Superior temporal gyrus (tissue), 1 donor: Measurements from ENCODE around the gene LRRC28.

Experiments
- DNase-seq: peaks from one replicate; pipeline ENCODE4 v3.0.0-alpha.2; 2016; ENCODE audit errors: extremely low spot score

The LRRC28 gene

DNA sequence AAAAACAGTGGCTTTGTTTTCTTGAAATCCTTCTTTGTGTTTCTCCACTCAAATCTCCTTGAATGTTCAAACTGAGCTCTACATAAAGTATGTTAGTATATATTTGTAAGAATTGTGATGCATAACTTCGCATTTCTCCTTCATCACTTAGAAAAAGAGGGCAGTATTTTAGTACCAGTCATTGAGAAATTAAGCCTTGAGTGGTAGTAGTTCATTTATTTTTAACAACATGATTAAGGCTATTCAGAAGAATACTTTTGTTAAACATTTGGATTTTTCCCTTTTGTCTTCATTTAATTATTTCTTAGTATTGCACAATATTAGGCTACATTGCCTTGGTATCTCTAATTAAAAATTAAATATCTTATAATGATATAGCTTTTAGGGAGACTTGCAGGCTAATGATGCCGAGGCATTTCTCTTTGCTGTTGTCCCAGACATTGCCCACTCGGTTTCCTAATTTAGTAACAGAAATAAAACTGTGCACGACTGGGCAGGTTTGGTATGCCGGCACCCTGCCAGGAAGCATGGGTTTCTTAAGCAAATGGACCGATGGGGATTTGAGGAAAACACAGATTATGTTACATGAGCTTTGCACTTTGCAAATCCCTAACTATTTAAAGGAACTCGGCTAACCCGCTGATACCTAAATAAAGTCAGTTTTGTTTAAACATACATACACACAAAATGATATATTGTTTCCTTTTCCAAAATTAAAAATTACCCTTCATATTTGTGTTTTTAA, 54.7 kb downstream of the LRRC28 start:
- no peak for DNase-seq

DNA sequence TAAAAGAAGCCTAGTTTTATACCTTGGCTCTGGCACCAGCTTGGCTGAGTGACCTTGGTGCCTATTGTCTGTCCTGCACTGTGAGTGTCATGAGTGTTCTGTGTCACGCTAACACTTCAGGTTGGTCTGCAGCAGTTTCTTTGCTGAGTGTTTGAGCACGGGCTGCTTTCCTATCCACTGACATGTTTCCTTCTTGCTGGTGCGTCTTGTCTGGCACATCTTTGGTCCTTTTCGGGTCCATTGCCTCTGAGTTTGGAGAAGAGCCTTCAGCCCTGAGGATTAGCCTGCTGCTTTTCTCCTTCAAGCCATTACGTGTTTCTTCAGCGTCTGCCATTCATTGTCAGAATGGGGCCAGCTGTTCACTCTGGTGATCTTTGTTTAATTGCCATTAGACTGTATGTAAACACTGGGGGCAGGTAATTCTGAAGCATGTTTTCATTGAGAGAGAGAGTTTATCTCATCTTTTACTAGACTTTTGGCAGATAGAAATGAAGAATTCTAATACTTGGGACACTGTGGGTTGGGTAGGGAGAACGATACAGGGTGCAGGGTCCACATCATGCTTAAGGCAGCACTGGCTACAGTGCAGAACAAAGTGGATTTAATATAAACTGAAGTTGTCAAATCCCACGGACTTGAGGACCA, 55.5 kb downstream of the LRRC28 start:
- DNase-seq: no peak

DNA sequence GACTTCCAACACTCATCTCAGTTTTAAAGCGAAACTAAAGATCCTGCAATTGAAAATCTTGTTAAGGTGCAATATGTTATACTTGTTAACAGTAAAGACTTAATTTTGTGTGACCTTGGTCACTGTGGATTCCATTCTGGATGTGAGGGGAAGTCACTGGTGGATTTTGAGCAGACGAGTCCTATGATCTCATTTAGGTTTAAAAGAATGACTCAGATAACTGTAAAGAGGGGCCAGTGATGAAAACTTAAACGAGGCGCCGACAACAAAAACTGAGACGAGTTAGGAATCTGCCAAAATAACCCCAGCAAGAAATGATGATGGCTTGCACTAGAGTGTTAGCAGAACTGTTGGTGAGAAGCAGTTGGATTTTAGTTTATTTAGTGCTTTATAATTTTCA, 56.5 kb downstream of the LRRC28 start:
- DNase-seq: no peak

DNA sequence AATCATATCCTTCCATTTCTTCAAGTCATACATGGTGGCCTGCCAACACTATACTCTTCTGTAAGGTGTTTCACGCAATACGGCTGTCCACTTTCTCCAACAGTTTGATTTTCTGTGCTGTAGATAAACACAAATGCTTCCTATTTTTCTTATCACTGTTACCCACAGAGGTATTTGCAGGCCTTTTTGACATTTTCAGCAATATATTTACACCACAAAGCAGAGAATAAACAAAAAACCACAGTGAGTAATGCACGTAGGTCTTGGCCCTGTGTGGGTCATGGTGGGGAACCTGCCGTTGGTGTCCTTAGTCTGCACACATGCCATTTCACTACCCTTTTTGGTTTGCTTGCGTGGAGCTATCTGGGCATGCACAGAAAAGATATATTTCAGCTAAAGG, 59.5 kb downstream of the LRRC28 start:
- no peak for DNase-seq

DNA sequence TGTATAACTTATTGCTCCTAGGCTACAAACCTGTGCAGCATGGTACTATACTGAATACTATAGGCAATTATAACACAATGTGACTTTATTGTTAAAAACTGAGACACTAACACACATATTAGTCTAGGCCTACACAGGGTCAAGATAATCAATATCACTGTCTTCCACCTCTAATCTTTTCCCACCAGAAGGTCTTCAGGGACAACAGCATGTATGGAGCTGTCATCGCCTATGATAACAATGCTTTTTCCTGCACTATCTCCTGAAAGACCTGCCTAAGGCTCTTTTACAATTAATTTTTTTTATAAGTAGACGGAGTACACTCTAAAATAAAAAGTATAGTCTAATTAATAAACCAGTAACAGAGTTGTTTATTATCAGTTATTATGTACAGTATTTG, 60.9 kb downstream of the LRRC28 start:
- DNase-seq: no peak

DNA sequence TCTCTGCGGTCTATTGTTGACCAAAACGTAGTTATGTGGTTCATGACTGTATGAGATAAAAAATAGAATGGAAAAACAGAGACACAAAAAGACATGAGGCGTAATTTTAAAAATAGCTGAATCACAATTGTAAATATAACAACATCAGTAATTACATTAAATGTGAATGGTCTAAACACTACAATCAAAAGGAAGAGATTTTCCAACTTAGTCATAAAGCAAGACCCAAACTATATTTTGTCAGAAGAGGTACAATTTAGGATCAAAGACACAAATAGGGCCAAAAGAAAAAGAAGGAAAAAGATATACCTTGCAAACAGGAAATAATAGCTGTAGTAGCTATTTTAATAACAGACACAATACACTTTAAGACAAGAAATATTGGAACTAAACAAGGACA, 61.5 kb downstream of the LRRC28 start:
- DNase-seq: no peak

DNA sequence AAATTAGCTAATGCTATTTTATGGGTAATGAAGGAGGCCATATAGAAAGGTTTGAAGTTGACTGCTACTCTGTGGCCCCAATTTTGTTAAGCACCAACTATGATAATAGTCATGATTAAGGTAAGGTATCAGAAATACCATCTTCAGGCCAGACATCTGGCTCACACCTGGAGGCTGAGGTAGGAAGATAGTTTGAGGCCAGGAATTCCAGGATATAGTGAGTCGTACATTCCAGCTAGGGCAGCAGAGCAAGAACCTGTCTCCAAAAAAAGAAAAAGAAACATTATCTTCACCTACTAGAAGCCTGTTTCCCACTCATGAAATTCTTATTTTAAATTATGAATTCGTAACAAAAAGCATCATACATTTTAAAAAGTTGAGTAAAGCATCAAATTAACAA, 64.4 kb downstream of the LRRC28 start:
- no peak for DNase-seq

DNA sequence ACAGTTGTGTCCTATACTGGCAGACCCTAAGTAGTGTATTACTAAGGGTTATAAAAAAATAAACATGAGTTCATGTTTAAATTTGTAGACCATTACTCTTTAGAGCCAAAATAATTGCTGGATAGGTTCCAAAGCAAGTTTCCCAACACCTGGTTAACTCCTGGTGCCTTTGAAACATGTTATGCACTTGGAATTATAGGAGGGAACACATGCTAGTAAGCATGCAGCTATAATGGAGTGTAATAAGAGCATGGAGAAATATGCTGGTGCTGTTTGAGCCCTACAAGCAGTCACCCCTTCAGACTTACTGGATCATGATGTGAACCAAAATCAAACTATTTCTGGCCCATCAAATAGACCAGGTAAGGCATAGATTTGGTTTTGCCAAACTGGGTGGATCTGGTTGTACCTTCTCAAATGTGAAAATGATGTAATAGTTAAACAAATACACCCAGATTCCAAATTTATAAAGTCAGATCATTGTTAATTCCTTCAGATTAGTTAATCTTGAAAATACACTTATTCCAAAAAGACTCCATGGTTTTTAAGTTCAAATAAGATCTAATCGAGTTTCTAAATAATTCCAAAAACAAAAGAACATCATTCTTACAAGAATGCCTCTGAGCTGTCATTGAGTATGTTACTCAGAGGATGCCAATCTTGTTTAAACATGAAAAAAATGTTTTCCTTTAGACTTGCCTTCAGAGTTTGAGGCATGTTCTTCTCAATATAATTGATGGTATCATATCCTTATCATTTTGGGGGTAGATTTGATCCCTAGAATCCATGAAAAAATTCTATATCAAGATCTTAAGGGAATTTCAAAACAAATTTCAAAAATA, 69.3 kb downstream of the LRRC28 start:
- DNase-seq: no peak

DNA sequence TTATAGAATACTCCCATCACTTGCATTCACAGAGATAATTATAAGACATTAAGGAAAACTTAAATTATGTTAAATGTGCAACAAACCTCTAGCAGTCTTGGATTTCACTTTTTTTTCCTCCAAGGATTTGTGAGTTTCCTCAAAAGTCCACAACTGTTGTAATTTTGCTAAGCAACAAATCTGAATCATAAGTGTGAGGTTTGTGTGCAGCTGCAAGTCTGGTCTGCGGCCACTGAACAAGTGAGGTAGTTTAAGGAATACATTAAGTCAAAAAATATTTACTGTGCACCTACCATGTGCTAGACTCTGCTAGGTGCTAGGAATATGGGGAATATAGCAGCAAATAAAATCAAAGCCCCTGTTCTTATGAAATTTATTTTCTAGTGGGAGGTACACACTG, 70.2 kb downstream of the LRRC28 start:
- no peak for DNase-seq

DNA sequence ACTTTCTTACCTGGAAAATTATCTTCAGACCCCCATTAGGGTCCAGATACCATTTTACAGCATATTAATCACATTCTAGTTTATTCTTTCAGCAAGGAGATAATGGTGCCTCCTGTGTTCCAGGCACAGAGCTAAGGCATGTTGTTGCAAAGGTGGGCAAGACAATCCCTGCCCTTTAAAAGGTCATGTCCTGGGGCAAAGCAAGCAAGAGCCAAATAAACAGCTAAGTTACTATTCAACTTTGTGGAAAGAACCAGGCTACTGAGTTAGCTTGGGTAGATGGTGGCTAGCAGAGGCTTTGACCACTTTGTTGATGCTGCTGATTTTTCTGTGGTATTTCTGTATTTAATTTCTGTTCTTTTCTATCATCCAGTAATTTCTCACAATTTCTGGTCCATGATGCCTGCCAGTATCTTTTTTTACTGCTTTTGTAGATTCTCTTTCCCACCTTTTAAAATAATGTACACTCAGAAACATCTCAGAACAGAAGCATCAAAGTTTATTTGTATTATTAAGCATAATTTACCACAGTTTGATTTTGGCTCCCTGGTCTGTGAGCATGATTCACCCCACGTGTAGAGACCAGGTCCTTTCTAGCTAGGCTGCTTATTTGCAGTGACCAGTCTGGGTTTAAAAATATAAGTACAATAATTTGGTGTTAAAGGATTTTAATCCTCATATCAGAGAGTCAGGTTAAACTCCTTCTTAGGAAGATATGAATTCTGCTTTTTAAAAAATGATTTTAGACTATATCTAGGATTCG, 71.5 kb downstream of the LRRC28 start:
- no peak for DNase-seq

DNA sequence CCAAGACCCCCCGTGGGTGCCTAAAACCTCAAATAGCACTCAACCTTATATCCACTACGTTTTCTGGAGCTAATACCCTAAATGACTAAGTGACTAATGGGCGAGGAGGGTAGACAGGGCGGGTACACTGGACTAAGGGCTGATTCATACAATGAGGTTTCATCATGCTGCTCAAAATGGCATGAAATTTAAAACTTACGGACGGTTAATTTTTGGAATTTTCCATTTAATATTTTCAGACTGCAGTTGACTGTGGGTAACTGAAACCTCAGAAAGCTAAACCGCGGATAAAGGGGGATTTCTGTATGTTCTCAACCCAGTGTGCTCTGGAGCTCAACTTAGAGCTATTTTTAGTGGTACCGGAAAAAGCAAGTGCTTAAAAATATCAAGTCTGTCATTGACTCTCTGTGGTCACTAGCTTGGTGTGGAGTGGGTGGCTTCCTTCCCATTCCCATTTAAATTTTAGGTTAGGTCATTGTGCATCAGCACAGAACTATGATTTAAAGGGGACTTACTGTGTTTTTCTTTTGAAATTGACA, 72.9 kb downstream of the LRRC28 start:
- no peak for DNase-seq

DNA sequence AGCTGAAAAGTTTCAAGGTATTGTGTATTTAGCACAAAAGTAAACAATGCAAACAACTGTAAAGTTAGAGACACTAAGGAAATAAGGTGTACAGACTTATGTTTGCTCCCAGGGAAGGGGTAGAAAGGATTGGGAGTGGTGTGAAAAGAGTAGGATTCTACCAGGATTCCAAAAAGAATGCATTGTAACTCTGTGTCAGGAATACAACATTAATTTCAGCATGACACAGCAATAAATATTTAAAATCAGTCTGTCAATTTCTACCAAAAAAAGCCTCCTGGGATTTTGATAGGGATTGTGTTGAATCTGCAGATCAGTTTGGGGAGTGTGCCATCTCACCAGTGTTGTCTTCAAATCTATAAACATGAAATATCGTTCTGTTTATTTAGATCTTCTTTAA, 73.4 kb downstream of the LRRC28 start:
- DNase-seq: no peak

DNA sequence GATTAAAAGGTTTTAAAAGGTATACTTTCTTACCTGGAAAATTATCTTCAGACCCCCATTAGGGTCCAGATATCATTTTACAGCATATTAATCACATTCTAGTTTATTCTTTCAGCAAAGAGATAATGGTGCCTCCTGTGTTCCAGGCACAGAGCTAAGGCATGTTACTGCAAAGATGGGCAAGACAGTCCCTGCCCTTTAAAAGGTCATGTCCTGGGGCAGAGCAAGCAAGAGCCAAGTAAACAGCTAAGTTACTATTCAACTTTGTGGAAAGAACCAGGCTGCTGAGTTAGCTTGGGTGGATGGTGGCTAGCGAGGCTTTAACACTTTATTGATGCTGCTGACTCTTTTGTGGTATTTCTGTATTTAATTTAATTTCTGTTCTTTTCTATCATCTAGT, 75.0 kb downstream of the LRRC28 start:
- no peak for DNase-seq

DNA sequence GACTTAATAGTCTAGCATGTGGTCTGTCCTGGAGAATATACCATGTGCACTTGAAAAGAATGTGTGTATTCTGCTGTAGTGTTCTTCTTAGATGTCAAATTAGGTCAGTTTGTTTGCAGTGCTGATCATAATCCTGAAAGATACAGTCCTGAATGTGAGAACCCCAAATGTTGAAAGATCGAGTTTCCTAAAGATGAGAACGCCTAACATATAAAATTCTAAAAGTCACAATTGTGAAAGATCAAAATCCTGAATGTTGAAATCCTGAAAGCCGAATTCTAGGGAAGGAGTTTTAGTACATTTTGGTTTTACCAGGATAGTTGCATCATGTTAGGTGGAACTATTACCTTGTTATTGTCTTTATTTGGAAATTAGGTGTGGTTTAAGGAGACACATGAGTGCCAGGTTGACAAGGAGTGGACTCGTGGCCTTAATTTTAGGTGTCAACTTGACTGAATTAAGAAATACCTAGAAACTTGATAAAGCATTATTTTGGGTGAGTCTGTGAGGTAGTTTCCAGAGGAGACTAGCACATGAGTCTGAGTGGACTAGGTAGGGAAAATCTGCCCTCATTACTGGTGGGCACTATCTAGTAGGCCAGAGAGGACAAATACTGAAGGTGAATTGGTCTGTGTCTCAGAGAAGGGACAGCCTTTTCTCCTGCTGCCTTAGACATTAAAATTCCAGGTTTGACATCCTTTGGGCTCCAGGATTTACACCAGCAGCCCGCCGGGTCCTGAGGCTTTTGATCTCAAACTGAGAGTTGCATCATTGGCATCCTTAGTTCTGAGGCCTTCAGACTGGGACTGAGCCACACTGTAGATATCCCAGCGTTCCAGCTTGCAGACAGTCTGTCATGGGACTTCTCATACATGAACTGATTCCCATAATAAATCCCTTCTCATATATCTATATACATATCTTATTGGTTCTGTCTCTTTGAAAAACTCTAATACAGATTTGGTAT, 77.1 kb downstream of the LRRC28 start:
- DNase-seq: no peak

DNA sequence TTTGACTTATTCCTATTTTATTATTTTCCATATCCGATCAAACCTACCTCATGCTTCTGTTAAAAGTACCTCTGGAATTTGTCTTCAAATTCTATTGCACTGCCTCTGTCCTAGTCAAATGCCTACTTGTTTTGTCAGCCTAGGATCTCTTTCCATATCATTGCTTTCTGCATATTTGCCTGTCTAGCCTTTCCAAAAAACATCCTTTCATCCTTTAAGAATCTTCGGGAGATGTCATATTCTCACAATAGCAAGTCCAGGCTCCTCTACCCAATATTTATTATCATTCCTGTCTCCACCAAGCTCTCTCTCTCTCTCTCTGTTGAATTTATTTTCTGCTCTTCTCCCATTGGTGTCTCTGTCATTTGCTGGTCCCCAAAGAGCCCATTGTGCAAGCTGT, 80.1 kb downstream of the LRRC28 start:
- DNase-seq: no peak

DNA sequence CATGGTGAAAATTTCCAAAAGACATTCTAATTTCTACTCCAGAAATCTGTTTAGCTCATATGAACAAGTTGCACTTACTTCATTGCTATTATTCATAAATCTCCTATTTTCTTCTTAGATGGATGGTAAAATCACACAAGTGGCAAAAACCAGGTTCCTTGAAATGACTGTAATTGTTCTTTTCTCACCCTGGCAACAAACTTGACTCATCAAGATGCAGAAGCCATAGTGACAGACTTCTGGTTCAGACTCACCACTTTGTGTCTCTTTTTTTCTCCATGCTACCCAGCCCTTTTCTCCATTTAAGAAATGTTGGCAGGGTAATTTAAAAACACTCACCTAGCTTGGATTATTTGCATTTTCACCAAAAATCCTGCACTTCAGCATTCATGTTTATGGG, 82.1 kb downstream of the LRRC28 start:
- DNase-seq: no peak

DNA sequence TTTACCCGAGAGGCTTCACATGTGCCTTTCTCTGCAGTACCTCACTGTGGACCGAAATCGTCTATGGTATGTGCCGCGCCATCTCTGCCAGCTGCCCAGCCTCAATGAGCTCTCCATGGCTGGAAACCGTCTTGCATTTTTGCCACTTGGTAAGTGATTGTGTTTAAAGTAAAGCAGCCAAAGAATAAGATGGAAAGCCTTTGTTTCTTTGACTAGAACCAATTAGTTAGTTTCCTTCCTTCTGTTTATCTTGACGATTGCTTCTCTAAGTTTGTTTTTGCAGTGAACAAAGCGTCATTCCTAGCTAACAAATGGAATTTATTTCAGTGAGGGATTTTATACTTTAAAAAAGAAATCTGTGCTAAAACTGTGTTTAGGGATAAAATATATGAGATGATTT, 82.7 kb downstream of the LRRC28 start:
- DNase-seq: no peak

DNA sequence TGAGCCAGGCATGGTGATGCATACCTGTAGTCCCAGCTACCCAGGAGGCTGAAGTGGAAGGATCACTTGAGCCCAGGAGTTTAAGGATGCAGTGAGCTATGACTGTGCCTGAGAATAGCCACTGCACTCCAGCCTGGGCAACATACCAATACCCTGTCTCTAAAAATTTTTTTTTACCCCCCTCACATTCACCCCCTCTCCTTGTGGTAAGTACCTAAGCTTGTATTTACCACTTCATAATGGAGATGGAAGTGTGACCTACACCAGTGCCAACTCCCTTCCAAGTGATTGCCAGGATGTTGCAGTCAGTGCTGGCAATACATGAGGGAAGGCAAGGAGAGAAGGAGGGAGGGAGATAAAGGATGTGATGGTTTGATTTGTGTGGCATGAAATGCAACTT, 84.2 kb downstream of the LRRC28 start:
- no peak for DNase-seq

DNA sequence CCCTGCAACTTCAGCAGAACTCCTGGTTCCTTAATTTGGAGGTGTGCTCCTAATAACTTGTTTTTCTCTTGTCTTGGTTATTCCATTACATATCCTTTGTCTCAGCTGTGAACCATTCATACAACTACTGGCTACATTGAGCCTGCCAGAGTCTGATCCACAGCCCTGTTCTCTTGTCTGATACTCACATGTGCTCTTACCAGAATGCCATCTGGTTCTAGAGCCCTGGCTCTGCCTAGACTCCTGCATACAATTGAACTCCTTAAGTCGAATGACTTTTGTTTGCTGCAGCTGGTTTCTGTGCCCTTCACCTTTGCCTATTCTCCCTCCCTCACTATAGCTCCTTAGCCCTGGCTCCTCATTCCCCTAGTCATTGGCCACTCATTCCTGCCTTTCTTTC, 85.5 kb downstream of the LRRC28 start:
- DNase-seq: no peak

DNA sequence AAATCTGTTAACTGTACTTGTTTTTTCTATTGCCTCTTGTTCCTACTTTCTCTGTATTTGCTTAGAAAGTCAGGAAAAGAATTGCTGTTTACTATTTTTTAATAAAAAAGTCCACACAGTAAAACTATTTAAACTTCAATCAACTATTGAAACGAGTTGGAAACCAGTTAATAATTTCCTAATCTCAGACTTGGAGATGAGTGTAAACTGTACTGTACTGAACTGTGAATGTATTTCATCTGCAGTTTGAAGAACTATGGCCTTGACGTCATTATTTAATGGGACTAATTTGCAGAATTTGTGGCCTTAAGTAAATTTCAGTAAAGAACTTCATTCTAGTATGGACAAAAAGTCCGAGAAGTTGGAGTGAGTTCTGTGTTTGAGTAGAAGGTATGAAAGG, 89.1 kb downstream of the LRRC28 start:
- no peak for DNase-seq

DNA sequence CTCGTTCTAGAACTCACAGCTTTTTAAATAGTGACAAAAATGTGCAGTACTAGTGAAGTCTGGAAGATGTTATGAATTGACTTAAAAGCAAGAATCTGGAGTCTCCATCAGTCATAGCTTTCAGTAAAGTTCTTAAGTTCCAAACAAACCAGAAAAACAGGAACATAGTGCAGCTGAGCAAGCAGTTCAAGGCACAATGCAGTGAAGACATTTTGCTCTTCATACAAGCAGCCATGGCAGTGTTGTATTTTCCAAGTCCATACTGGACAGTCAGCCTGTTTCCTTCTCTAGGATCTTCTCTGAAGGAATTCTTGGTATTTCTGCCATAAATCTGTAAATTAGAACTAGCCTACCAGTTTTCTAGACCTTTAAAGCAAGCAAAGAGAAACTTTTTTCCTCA, 90.5 kb downstream of the LRRC28 start:
- DNase-seq: no peak
